ENCODE data around the gene ARHGAP32. TPM values are rescaled to one million over a fixed set of nuclear protein-coding genes. Genes with fewer than 3 reads are reported as not detected.

ARHGAP32 gene
- polyA plus RNA-seq, 1 donor from 2014 or later, result 0.54 TPM

DNA sequence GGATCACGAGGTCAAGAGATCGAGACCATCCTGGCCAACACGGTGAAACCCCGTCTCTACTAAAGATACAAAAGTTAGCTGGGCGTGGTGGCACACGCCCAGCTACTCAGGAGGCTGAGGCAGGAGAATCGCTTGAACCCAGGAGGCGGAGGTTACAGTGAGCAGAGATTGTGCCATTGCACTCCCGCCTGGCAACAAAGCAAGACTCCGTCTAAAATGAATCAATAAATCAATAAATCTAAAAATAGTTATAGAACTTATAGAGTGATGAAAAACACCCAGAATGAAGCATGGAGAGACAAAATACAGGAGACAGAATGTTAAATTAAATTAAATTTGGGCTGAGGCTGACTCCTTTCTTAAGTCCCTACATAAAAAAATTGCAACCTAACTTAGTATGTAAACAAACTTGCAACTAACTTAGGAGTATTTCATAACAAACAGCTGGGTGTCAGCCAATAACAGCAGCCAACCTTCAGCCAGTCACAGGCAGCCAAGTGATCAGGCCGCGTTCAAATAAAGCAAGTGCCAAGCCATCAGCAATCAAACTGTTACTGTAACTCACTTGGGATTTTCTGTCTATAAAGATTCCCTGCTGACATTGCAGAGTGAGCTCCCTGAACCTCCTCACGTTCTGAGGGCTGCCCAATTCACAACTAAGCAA is 242.2 kb downstream of the ARHGAP32 start:
- Mint-ChIP-seq H3K4me3 (no peak overlapping the region), H3K9me3 (no peaks in the 10 kb centered on the region), H3K36me3 (no peaks in the 10 kb centered on the region), H3K4me1 (peaks cover 0 to 1% (median 0%) of the 10 kb centered on the region in 3 donors), H3K27ac (no peak overlapping the region), H3K27me3 (peaks cover 15% of the 10 kb centered on the region)

- H3K4me1 Mint-ChIP-seq, result no peaks in the 10 kb centered on the region
- H3K27me3 Mint-ChIP-seq, result peaks cover 17% of the 10 kb centered on the region
- H3K9me3 Mint-ChIP-seq, result no peaks in the 10 kb centered on the region
- no peaks in the 10 kb centered on the region for H3K36me3 Mint-ChIP-seq
- H3K27ac Mint-ChIP-seq, result peak overlapping the region in 1 of 3 donors; percentile 63
- no peak overlapping the region for H3K4me3 Mint-ChIP-seq
These were observed 243.5 kb downstream of the ARHGAP32 start for GRCh38 chr11:128948583-128948982.

GRCh38 chr11:128947773-128948172 is 244.4 kb downstream of the ARHGAP32 start:
- H3K27me3 Mint-ChIP-seq, result peaks cover 19% of the 10 kb centered on the region
- H3K27ac Mint-ChIP-seq, result no peak overlapping the region

DNA sequence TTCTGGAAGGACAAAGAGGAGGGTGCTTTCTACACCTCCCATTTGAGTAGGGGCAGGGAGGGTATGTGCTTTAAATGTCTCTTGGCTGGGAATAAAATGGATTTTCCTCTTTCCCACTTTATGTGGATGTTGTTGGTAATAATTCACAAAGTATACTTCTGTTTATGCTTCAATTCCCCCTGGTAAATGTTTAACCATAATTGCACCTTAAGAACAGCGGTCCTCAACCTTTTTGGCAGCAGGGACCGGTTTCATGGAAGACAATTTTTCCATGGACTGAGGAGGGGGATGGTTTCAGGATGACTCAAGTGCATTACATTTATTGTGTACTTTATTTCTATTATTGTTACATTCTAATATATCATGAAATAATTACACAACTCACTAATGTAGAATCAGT is 245.5 kb downstream of the ARHGAP32 start:
- no peak overlapping the region for H3K4me3 Mint-ChIP-seq
- no peaks in the 10 kb centered on the region for H3K4me1 Mint-ChIP-seq
- no peaks in the 10 kb centered on the region for H3K36me3 Mint-ChIP-seq
- H3K9me3 Mint-ChIP-seq, result no peaks in the 10 kb centered on the region
- H3K27me3 Mint-ChIP-seq, result peaks cover 24% of the 10 kb centered on the region
- no peak overlapping the region for H3K27ac Mint-ChIP-seq

More at GRCh38 chr11:128947773-128948172, 244.4 kb downstream of the ARHGAP32 start:
- no peaks in the 10 kb centered on the region for H3K36me3 Mint-ChIP-seq
- H3K4me3 Mint-ChIP-seq, result no peak overlapping the region
- H3K4me1 Mint-ChIP-seq, result no peaks in the 10 kb centered on the region
- H3K9me3 Mint-ChIP-seq, result no peaks in the 10 kb centered on the region

- peaks cover 30% of the 10 kb centered on the region for H3K27me3 Mint-ChIP-seq
- no peaks in the 10 kb centered on the region for H3K36me3 Mint-ChIP-seq
- H3K27ac Mint-ChIP-seq, result peak overlapping the region in 1 of 3 donors; percentile 84
- no peaks in the 10 kb centered on the region for H3K4me1 Mint-ChIP-seq
- no peaks in the 10 kb centered on the region for H3K9me3 Mint-ChIP-seq
- H3K4me3 Mint-ChIP-seq, result peak overlapping the region in 2 of 4 donors; percentile 10 to 17
These were observed 248.6 kb downstream of the ARHGAP32 start for GRCh38 chr11:128943428-128943976.

GRCh38 chr11:128942817-128943427 is 249.2 kb downstream of the ARHGAP32 start, which contains the start of gene TP53AIP1:
Gene TP53AIP1, minus strand, starts transcription at chr11:128942871. Its CDS starts 5,053 bp downstream, at chr11:128937818.
- Mint-ChIP-seq H3K4me3 (peak within 1 kb of the TSS in 2 of 4 donors; percentile 10 to 17), H3K27me3 (peaks cover 30% of the 10 kb centered on the region), H3K27ac (peak within 1 kb of the TSS in 1 of 3 donors; percentile 84), H3K4me1 (no peaks in the 10 kb centered on the region), H3K9me3 (no peaks in the 10 kb centered on the region), H3K36me3 (no peaks in the 10 kb centered on the region)

DNA sequence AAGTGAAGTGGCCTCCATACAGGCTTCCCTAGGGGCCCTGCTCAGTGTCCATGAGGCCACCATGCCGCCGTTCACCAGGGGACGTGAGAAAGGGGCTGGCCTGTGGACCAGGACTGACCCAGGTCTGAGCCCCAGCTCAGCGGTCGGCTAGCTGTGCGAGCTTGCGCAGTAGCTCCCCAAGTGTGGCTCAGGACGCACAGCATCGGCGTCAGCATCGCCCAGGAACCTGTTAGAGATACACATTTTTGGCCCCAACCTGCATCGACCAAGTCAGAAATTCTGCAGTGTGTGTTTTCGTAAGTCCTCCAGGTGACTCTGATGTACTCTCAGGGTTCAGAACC is 249.9 kb downstream of the ARHGAP32 start:
- Mint-ChIP-seq H3K36me3 (no peaks in the 10 kb centered on the region), H3K27me3 (peaks cover 26% of the 10 kb centered on the region), H3K9me3 (no peaks in the 10 kb centered on the region), H3K4me3 (no peak overlapping the region), H3K27ac (no peak overlapping the region), H3K4me1 (no peaks in the 10 kb centered on the region)

- Mint-ChIP-seq H3K4me3 (no peak overlapping the region), H3K27me3 (peaks cover 26% of the 10 kb centered on the region), H3K27ac (no peak overlapping the region), H3K36me3 (no peaks in the 10 kb centered on the region), H3K4me1 (no peaks in the 10 kb centered on the region), H3K9me3 (no peaks in the 10 kb centered on the region)
These were observed 250.4 kb downstream of the ARHGAP32 start for GRCh38 chr11:128941573-128942271.

DNA sequence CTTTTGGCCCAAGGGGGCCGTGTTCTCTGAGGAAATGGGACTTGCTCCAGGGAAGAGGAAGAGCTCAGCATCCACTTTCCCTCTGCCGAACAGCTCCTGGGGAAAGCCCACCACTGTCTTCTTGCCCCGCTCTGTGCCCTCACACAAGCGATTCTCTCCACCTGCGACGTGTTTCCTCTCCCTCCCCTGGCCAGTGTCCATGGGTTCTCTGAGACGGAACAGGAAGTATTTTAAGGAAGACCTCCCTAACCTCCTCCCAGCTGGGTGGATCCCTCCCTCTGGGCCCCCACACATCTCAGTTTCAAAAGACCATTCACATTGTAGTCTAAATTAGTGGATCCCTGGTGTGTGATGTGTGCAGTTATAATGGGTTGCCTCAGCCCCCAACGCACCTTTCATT is 251.0 kb downstream of the ARHGAP32 start:
- Mint-ChIP-seq H3K36me3 (no peaks in the 10 kb centered on the region), H3K27ac (no peak overlapping the region), H3K4me1 (no peaks in the 10 kb centered on the region), H3K27me3 (peaks cover 26% of the 10 kb centered on the region), H3K4me3 (no peak overlapping the region), H3K9me3 (no peaks in the 10 kb centered on the region)

DNA sequence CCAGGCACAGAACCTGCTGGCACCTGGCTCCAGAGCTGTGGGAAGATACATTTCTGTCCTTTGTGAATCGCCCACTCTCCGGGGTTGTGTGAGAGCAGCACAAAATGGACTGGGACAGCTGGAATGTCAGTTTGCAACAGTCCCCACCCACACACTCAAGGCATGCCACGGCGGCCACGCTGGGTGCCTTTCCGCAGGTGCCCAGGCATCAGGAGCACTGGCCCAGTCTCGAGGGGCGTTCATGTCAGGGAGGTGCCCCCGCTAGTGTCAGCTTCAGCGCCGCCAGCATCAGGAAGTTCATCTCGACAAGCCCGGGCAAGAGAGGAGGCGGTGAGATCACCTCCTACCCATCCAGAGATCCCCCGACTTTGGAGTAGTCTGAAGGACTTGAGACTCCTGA is 251.5 kb downstream of the ARHGAP32 start:
- H3K36me3 Mint-ChIP-seq, result no peaks in the 10 kb centered on the region
- no peaks in the 10 kb centered on the region for H3K9me3 Mint-ChIP-seq
- no peak overlapping the region for H3K4me3 Mint-ChIP-seq
- H3K4me1 Mint-ChIP-seq, result no peaks in the 10 kb centered on the region
- no peak overlapping the region for H3K27ac Mint-ChIP-seq
- H3K27me3 Mint-ChIP-seq, result peaks cover 26% of the 10 kb centered on the region

DNA sequence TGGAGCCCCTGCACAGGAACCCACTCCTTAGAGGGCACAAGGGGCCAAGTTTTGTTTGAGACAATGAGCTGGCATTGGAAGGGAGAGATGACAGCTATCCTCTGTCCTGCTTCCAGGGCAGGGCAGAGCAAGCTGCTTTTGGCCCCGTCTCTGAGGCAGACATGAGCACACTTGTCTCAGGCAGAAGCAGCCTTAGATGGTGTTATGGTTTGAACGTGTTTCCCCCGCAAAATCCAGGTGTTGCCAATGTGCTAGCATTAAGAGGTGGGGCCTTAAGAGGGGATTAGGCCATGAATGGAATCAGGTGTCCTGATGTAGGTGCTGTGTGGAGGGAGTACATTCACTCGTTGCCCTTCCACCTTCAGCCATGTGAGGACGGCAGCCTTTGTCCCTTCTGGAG is 252.0 kb downstream of the ARHGAP32 start:
- no peaks in the 10 kb centered on the region for H3K9me3 Mint-ChIP-seq
- H3K27me3 Mint-ChIP-seq, result peaks cover 23% of the 10 kb centered on the region
- no peaks in the 10 kb centered on the region for H3K36me3 Mint-ChIP-seq
- no peak overlapping the region for H3K27ac Mint-ChIP-seq
- peak overlapping the region in 1 of 4 donors; percentile 32 for H3K4me3 Mint-ChIP-seq
- no peaks in the 10 kb centered on the region for H3K4me1 Mint-ChIP-seq

- H3K4me3 Mint-ChIP-seq, result no peak overlapping the region
- H3K27me3 Mint-ChIP-seq, result peaks cover 20% of the 10 kb centered on the region
- H3K27ac Mint-ChIP-seq, result no peak overlapping the region
- no peaks in the 10 kb centered on the region for H3K9me3 Mint-ChIP-seq
- no peaks in the 10 kb centered on the region for H3K36me3 Mint-ChIP-seq
- no peaks in the 10 kb centered on the region for H3K4me1 Mint-ChIP-seq
These were observed 252.5 kb downstream of the ARHGAP32 start for GRCh38 chr11:128939591-128939990.

GRCh38 chr11:128938156-128938885 is 253.8 kb downstream of the ARHGAP32 start:
- Mint-ChIP-seq H3K9me3 (peaks cover 0 to 4% (median 0%) of the 10 kb centered on the region in 3 donors), H3K36me3 (no peaks in the 10 kb centered on the region), H3K27me3 (peaks cover 17% of the 10 kb centered on the region), H3K4me1 (no peaks in the 10 kb centered on the region), H3K27ac (no peak overlapping the region), H3K4me3 (no peak overlapping the region)

- no peaks in the 10 kb centered on the region for H3K4me1 Mint-ChIP-seq
- H3K36me3 Mint-ChIP-seq, result no peaks in the 10 kb centered on the region
- H3K9me3 Mint-ChIP-seq, result peaks cover 0 to 4% (median 0%) of the 10 kb centered on the region in 3 donors
- H3K27me3 Mint-ChIP-seq, result peaks cover 17% of the 10 kb centered on the region
- no peak overlapping the region for H3K27ac Mint-ChIP-seq
- no peak overlapping the region for H3K4me3 Mint-ChIP-seq
These were observed 254.6 kb downstream of the ARHGAP32 start for GRCh38 chr11:128937480-128937879.
